WTC11 (cell line): ENCODE data around the gene IL18BP. TPM values are rescaled to one million over a fixed set of nuclear protein-coding genes. Genes with fewer than 3 reads are reported as not detected.
A peak's percentile ranks its signal among the peaks of the same experiment; 100 is the strongest.

ENCODE experiments used
- ATAC-seq: fragments of 200-7000 bp; cut with Tn5 transposase; 2 replicates; pipeline ENCODE4 v1.10.0; 2021; ENCODE audit warnings: mild to moderate bottlenecking, moderate library complexity
- Bru-seq: library from RNA; stranded (reverse); fragments of 400-500 nt; gene quantifications from one replicate; lab custom pipeline; 2021; lab: Mats Ljungman, UMichigan
- CTCF ChIA-PET: fragments of 300-600 bp; sonication (Branson Sonifier 250); formaldehyde crosslinking; loops from one replicate; lab custom pipeline; 2021; ENCODE audit warnings: antibody characterized with exemption; lab: Charles Lee
- POLR2A ChIA-PET: fragments of 350-600 bp; sonication (Branson Sonifier 250); formaldehyde crosslinking; loops from one replicate; lab custom pipeline; 2021; ENCODE audit warnings: antibody characterized with exemption; lab: Charles Lee
- DNase-seq: peaks from one replicate; pipeline ENCODE4 v3.0.0; 2021; ENCODE audit warnings: low spot score
- H3K27ac Mint-ChIP-seq: 2 replicates; pipeline ENCODE4 v1.8.0; 2021; ENCODE audit warnings: mixed read lengths
- H3K27me3 Mint-ChIP-seq: 2 replicates; pipeline ENCODE4 v1.8.0; 2021; ENCODE audit warnings: low read depth, mild to moderate bottlenecking, moderate library complexity, mixed read lengths
- H3K36me3 Mint-ChIP-seq: 2 replicates; pipeline ENCODE4 v1.8.0; 2021; ENCODE audit warnings: mixed read lengths
- H3K4me1 Mint-ChIP-seq: 2 replicates; pipeline ENCODE4 v1.8.0; 2022; ENCODE audit warnings: mixed read lengths
- H3K4me3 Mint-ChIP-seq: 2 replicates; pipeline ENCODE4 v1.8.0; 2021; ENCODE audit warnings: mild to moderate bottlenecking, moderate library complexity, mixed read lengths
- H3K9me3 Mint-ChIP-seq: 2 replicates; pipeline ENCODE4 v1.8.0; 2021; ENCODE audit warnings: mixed read lengths
- EMX1 ChIP-seq: fragments of 250-450 bp; sonication (Bioruptor Pico); IDR thresholded peaks from 2 replicates; pipeline ENCODE4 v1.8.0; 2021; ENCODE audit warnings: mild to moderate bottlenecking
- ERG ChIP-seq: fragments of 250-450 bp; sonication (Bioruptor Pico); IDR thresholded peaks from 2 replicates; pipeline ENCODE4 v1.8.0; 2021; ENCODE audit warnings: mild to moderate bottlenecking
- FOXJ3 ChIP-seq: sonication (generic); formaldehyde crosslinking; IDR thresholded peaks from 2 replicates; pipeline ENCODE4 v1.9.0; 2021; ENCODE audit warnings: missing genetic modification reagents, mild to moderate bottlenecking, borderline replicate concordance
- MAX ChIP-seq: sonication (generic); formaldehyde crosslinking; IDR thresholded peaks from 2 replicates; pipeline ENCODE4 v1.8.0; 2022; ENCODE audit warnings: mild to moderate bottlenecking, missing genetic modification reagents
- NR1H2 ChIP-seq: sonication (generic); formaldehyde crosslinking; IDR thresholded peaks from 2 replicates; pipeline ENCODE4 v1.9.0; 2021; ENCODE audit warnings: mild to moderate bottlenecking, moderate library complexity, missing genetic modification reagents
- SMAD3 ChIP-seq: sonication (generic); formaldehyde crosslinking; IDR thresholded peaks from 2 replicates; pipeline ENCODE4 v1.8.0; 2022; ENCODE audit warnings: missing genetic modification reagents, mild to moderate bottlenecking, borderline replicate concordance
- SMAD4 ChIP-seq: sonication (generic); formaldehyde crosslinking; IDR thresholded peaks from 2 replicates; pipeline ENCODE4 v1.8.0; 2022; ENCODE audit warnings: mild to moderate bottlenecking, missing genetic modification reagents
- TEAD4 ChIP-seq: sonication (generic); formaldehyde crosslinking; IDR thresholded peaks from 2 replicates; pipeline ENCODE4 v1.8.0; 2022; ENCODE audit warnings: mild to moderate bottlenecking, missing genetic modification reagents
- ZMAT4 ChIP-seq: fragments of 250-450 bp; sonication (Bioruptor Pico); IDR thresholded peaks from 2 replicates; pipeline ENCODE4 v1.9.0; 2021; ENCODE audit warnings: mild to moderate bottlenecking
- ZNF263 ChIP-seq: sonication (generic); formaldehyde crosslinking; IDR thresholded peaks from 2 replicates; pipeline ENCODE4 v1.8.1; 2022; ENCODE audit warnings: low read depth, mild to moderate bottlenecking, moderate library complexity, missing genetic modification reagents
- long read RNA-seq, 3 experiments: library from RNA in 1 of 3; library from capped mRNA in 1 of 3; library from polyadenylated mRNA in 1 of 3; unstranded in 2 of 3; stranded (forward) in 1 of 3; transcript quantifications; one replicate each; pipeline ENCODE4 v2.0.0, GENCODE V29; 2021
- total RNA-seq: library from RNA; stranded (reverse); gene quantifications from 3 replicates; pipeline ENCODE4 v1.2.3, GENCODE V29; 2021
- TF ChIP-seq, protein P1 (sequence below): sonication (generic); formaldehyde crosslinking; IDR thresholded peaks from 2 replicates; pipeline ENCODE4 v1.8.0; 2022; ENCODE audit warnings: mild to moderate bottlenecking, missing genetic modification reagents
- TF ChIP-seq, protein P2 (sequence below): sonication (generic); formaldehyde crosslinking; IDR thresholded peaks from 2 replicates; pipeline ENCODE4 v1.8.1; 2023; ENCODE audit warnings: mild to moderate bottlenecking, missing genetic modification reagents, borderline replicate concordance
- TF ChIP-seq, protein P3 (sequence below): fragments of 200-600 bp; IDR thresholded peaks from 2 replicates; pipeline ENCODE4 v1.8.0; 2022; ENCODE audit warnings: antibody characterized with exemption
- TF ChIP-seq, protein P4 (sequence below): sonication (generic); formaldehyde crosslinking; IDR thresholded peaks from 2 replicates; pipeline ENCODE4 v1.8.0; 2023; ENCODE audit warnings: mild to moderate bottlenecking, missing genetic modification reagents
- TF ChIP-seq, protein P5 (sequence below): sonication (generic); formaldehyde crosslinking; IDR thresholded peaks from 2 replicates; pipeline ENCODE4 v1.8.1; 2023; ENCODE audit warnings: mild to moderate bottlenecking, moderate library complexity, missing genetic modification reagents

Gene IL18BP
- total RNA-seq (14.1 to 17.3 TPM (median 15.0 TPM) in 3 replicates), Bru-seq, nascent RNA (percentile 74 among the genes with signal in this experiment)
- long read RNA-seq, experiment 1, partial matches to known transcripts: 0 of 20 reads
- long read RNA-seq, experiment 1, other reads (novel, unspliced or antisense): 18 of 20 reads
- long read RNA-seq, experiment 2, partial matches to known transcripts: 1 of 4 reads
- long read RNA-seq, experiment 2, other reads (novel, unspliced or antisense): 1 of 4 reads
- long read RNA-seq, experiment 3: 0 reads

DNA sequence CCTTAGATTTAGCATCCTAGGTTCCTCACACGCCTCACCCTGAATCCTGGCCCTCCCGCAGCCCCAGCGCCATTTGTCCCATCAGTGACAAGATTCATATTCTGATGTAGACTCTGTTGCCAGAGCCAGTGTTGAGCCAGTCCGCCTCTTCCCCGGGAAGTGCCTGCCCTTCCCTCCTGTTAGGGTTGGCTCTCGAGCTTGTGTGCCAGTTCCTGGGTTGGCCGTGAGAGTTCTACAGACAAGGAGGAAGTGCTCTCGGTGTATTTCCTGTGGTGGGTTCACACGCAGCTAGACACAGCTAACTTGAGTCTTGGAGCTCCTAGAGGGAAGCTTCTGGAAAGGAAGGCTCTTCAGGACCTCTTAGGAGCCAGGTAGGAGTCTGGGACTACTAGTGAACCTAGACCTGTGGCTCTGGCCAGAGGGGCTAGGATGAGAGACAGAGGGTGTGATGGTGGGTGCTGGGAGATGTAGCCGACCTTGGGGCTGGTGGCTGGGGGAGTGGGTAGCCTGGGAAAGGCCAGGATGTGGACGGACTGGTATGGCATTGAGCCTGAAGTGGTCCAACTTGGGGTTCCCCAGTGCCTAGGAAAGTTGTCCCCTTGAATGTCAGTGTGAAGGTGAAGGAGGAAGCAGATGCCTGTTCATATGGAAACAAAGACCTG, at the start of gene IL18BP:
TSS of gene IL18BP (plus strand) at position 261 of the 662 bp plus-strand sequence. CDS start 1,076 bp downstream, outside the sequence.
- Mint-ChIP-seq H3K4me3 (no peak within 1 kb of the TSS), H3K27me3 (no peaks in the 10 kb centered on the region), H3K4me1 (no peaks in the 10 kb centered on the region), H3K36me3 (peaks cover 29% of the 10 kb centered on the region), H3K9me3 (no peaks in the 10 kb centered on the region), H3K27ac (0 out of 2 replicates have a peak within 1 kb of the TSS, but pooled peaks have one; percentile 4)
- no peak for ATAC-seq
- POLR2A ChIA-PET: interaction anchor here (1.0 kb wide), 1 partner anchor 16 kb away, joined by 3 read pairs; no protein-coding TSS in a partner anchor
- CTCF ChIA-PET: interaction anchor here (2.4 to 3.2 kb wide), 2 partner anchors 21 to 26 kb away, joined by 7 to 13 read pairs; no protein-coding TSS in a partner anchor
- TF ChIP-seq, protein P1, sequence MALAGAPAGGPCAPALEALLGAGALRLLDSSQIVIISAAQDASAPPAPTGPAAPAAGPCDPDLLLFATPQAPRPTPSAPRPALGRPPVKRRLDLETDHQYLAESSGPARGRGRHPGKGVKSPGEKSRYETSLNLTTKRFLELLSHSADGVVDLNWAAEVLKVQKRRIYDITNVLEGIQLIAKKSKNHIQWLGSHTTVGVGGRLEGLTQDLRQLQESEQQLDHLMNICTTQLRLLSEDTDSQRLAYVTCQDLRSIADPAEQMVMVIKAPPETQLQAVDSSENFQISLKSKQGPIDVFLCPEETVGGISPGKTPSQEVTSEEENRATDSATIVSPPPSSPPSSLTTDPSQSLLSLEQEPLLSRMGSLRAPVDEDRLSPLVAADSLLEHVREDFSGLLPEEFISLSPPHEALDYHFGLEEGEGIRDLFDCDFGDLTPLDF (CRISPR knock-in tag): no peak
- TF ChIP-seq, protein P2, sequence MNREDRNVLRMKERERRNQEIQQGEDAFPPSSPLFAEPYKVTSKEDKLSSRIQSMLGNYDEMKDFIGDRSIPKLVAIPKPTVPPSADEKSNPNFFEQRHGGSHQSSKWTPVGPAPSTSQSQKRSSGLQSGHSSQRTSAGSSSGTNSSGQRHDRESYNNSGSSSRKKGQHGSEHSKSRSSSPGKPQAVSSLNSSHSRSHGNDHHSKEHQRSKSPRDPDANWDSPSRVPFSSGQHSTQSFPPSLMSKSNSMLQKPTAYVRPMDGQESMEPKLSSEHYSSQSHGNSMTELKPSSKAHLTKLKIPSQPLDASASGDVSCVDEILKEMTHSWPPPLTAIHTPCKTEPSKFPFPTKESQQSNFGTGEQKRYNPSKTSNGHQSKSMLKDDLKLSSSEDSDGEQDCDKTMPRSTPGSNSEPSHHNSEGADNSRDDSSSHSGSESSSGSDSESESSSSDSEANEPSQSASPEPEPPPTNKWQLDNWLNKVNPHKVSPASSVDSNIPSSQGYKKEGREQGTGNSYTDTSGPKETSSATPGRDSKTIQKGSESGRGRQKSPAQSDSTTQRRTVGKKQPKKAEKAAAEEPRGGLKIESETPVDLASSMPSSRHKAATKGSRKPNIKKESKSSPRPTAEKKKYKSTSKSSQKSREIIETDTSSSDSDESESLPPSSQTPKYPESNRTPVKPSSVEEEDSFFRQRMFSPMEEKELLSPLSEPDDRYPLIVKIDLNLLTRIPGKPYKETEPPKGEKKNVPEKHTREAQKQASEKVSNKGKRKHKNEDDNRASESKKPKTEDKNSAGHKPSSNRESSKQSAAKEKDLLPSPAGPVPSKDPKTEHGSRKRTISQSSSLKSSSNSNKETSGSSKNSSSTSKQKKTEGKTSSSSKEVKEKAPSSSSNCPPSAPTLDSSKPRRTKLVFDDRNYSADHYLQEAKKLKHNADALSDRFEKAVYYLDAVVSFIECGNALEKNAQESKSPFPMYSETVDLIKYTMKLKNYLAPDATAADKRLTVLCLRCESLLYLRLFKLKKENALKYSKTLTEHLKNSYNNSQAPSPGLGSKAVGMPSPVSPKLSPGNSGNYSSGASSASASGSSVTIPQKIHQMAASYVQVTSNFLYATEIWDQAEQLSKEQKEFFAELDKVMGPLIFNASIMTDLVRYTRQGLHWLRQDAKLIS (CRISPR knock-in tag): no peak
- TF ChIP-seq MAX (CRISPR knock-in tag) (no peak), EMX1 (no peak), ERG (no peak), FOXJ3 (CRISPR knock-in tag) (no peak), NR1H2 (CRISPR knock-in tag) (no peak), SMAD4 (CRISPR knock-in tag) (no peak), ZMAT4 (CRISPR knock-in tag) (no peak), SMAD3 (CRISPR knock-in tag) (no peak), ZNF263 (CRISPR knock-in tag) (no peak), TEAD4 (CRISPR knock-in tag) (no peak)
- TF ChIP-seq, protein P3, sequence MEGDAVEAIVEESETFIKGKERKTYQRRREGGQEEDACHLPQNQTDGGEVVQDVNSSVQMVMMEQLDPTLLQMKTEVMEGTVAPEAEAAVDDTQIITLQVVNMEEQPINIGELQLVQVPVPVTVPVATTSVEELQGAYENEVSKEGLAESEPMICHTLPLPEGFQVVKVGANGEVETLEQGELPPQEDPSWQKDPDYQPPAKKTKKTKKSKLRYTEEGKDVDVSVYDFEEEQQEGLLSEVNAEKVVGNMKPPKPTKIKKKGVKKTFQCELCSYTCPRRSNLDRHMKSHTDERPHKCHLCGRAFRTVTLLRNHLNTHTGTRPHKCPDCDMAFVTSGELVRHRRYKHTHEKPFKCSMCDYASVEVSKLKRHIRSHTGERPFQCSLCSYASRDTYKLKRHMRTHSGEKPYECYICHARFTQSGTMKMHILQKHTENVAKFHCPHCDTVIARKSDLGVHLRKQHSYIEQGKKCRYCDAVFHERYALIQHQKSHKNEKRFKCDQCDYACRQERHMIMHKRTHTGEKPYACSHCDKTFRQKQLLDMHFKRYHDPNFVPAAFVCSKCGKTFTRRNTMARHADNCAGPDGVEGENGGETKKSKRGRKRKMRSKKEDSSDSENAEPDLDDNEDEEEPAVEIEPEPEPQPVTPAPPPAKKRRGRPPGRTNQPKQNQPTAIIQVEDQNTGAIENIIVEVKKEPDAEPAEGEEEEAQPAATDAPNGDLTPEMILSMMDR: no peak
- TF ChIP-seq, protein P4, sequence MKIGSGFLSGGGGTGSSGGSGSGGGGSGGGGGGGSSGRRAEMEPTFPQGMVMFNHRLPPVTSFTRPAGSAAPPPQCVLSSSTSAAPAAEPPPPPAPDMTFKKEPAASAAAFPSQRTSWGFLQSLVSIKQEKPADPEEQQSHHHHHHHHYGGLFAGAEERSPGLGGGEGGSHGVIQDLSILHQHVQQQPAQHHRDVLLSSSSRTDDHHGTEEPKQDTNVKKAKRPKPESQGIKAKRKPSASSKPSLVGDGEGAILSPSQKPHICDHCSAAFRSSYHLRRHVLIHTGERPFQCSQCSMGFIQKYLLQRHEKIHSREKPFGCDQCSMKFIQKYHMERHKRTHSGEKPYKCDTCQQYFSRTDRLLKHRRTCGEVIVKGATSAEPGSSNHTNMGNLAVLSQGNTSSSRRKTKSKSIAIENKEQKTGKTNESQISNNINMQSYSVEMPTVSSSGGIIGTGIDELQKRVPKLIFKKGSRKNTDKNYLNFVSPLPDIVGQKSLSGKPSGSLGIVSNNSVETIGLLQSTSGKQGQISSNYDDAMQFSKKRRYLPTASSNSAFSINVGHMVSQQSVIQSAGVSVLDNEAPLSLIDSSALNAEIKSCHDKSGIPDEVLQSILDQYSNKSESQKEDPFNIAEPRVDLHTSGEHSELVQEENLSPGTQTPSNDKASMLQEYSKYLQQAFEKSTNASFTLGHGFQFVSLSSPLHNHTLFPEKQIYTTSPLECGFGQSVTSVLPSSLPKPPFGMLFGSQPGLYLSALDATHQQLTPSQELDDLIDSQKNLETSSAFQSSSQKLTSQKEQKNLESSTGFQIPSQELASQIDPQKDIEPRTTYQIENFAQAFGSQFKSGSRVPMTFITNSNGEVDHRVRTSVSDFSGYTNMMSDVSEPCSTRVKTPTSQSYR (CRISPR knock-in tag): no peak
- TF ChIP-seq, protein P5, sequence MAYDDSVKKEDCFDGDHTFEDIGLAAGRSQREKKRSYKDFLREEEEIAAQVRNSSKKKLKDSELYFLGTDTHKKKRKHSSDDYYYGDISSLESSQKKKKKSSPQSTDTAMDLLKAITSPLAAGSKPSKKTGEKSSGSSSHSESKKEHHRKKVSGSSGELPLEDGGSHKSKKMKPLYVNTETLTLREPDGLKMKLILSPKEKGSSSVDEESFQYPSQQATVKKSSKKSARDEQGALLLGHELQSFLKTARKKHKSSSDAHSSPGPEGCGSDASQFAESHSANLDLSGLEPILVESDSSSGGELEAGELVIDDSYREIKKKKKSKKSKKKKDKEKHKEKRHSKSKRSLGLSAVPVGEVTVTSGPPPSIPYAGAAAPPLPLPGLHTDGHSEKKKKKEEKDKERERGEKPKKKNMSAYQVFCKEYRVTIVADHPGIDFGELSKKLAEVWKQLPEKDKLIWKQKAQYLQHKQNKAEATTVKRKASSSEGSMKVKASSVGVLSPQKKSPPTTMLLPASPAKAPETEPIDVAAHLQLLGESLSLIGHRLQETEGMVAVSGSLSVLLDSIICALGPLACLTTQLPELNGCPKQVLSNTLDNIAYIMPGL (CRISPR knock-in tag): no peak
- no peak for DNase-seq
